ENCODE data around the gene ACTN3.
"Not testable (repeated sequence)": the region's sequence is repeated elsewhere in the genome, so short reads cannot be mapped to it uniquely, and the experiment has no call there.

Gene ACTN3

GRCh38 chr11:66595245-66595904, 48.7 kb downstream of the ACTN3 start:
- DNase-seq (ENCODE audit: low read depth, low spot score) = no peak

GRCh38 chr11:66598993-66599392, 52.3 kb downstream of the ACTN3 start:
- DNase-seq (ENCODE audit: low read depth, low spot score) = no peak

GRCh38 chr11:66600219-66600618, 53.5 kb downstream of the ACTN3 start:
- no peak for DNase-seq (ENCODE audit: low read depth, low spot score)

DNA sequence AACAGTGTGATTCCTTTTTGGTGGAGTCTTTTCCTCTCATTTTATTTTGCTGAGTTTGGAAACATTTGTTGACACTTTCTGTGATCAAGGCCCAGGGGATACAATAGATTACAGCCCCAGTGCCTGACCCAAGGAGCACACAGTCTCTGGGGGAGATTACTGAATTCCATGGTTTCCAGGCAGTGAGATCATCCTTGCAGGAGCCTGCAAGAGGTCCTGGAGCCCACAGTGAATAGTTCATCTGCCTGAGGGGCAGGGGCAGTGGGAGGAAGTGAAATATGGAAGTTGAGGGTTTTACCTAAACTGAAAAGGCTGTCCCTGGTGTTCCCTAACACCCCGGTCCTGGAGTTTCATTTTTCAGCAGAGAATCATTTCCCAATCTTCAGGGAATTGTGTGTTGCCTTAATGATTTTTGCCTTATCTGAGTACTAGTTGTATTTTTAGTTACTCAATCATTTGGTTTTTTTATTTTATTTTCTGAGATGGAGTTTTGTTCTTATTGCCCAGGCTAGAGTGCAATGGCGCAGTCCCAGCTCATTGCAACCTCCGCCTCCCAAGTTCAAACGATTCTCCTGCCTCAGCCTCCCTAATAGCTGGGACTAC, 54.0 kb downstream of the ACTN3 start:
- DNase-seq (ENCODE audit: low read depth, low spot score) = no peak

- no peak for DNase-seq (ENCODE audit: low read depth, low spot score)
These were observed 56.4 kb downstream of the ACTN3 start for GRCh38 chr11:66603072-66603471.

DNA sequence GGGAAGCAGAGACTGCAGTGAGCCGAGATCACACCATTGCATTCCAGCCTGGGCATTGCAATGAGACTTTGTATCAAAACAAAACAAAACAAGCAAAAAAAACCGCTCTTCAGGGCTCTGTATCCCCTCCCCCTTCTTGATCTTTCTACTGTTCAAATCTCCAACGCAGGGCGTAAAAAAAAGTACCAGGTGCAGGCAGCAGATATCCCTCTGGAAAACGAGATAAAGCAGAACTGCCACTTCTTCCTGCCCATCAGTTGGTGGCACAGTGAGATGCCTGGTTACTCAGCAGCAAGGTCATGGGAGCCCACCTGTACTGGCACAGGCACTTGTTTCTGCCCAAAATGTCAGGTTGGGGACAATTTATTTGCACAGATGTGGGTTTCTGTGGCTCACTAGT, 57.5 kb downstream of the ACTN3 start:
- no peak for DNase-seq (ENCODE audit: low read depth, low spot score)

DNA sequence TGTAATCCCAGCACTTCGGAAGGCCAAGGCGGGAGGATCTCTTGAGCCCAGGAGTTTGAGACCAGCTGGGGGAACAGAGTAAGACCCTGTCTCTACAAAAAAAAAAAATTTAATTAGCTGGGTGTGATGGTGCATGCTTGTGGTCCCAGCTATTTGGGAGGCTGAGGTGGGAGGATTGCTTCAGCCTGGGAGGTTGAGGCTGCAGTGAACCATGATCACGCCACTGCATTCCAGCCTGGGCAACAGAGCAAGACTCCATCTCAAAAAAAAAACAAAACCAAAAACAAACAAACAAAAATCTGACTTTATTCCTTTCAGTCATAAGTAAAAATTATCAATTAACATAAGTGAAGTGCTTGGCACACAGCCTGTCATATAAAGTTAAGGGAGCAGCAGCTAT, 59.9 kb downstream of the ACTN3 start:
- not testable (repeated sequence) for DNase-seq (ENCODE audit: low read depth, low spot score)

GRCh38 chr11:66607126-66607834, 60.6 kb downstream of the ACTN3 start:
- DNase-seq (ENCODE audit: low read depth, low spot score) = peak; percentile 83

DNA sequence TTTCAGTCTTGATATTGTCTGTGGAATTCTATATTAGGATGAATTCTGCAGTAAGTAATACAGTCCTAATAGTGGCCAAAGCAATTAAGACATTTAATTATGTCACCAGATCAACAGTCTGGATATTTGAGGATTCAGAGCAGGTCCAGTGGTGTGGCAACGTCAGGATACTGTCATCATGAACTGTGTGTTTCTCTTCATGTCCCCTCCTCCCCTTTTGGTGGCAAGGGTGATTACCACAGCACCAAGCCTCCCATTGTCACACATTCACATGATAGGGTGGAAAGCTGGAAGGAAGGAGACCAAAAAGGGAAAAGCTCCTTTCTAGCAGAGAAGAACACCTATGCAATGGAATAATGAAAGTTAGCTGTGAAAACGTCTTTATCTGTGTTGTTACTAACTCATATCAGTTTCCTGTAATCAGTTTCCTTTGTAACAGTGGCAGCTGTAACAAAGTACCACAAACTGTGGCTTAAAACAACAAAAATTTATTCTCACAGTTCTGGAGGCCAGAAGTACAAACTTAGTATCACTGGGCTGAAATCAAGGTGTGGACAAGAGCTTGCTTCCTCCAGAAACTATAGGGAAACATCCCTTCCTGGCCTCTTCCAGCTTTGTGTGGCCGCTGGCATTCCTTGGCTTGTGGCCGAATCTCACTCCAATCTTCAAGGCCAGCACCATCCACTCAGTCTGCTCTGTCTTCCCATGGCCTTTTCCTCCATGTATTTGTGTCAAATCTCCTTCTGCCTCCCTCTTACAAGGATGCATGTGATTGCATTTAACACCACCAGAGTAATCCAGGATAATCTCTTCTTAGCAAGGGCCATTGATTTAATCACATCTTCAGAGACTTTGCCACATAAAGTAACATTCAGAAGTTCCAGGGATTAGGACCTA, 63.3 kb downstream of the ACTN3 start:
- no peak for DNase-seq (ENCODE audit: low read depth, low spot score)

DNA sequence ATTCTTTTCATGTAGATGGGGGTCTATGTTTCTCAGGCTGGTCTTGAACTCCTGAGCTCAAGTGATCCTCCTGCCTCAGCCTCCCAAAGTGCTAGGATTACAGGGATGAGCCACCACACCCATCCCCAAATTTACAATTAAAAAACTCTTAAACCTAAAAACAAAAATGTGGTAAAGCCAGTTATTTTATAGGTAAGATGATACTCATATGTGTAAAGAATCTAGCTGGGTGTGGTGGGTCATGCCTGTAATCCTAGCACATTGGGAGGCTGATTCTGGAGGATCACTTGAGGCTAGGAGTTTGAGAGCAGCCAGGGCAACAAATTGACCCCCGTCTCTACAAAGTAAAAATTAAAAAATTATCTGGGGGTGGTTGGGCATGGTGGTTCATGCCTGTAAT, 65.8 kb downstream of the ACTN3 start:
- no peak for DNase-seq (ENCODE audit: low read depth, low spot score)
